Hindlimb muscle (tissue), 1 donor: Measurements from ENCODE around the gene CD48. TPM values are rescaled to one million over a fixed set of nuclear protein-coding genes. Genes with fewer than 3 reads are reported as not detected.

Experiments
- DNase-seq: peaks from one replicate; pipeline ENCODE4 v3.0.0-alpha.2; 2013
- polyA plus RNA-seq: library from polyadenylated mRNA; unstranded; fragments of 120-200 nt; gene quantifications from one replicate; pipeline ENCODE4 v1.2.1, GENCODE V29; 2013; ENCODE audit not compliant: insufficient read length

Gene CD48
- 2.1 TPM for polyA plus RNA-seq

- no peak for DNase-seq
These were observed at the start of gene CD48 for GRCh38 chr1:160711602-160712311. CD48 (minus strand) TSS chr1:160711822; CDS start chr1:160711763, 59 bp downstream.

- DNase-seq = no peak
These were observed 49.4 kb upstream of the CD48 start for GRCh38 chr1:160761046-160761445.

GRCh38 chr1:160759740-160760139, 48.1 kb upstream of the CD48 start:
- no peak for DNase-seq

- DNase-seq = no peak
These were observed 46.9 kb upstream of the CD48 start for GRCh38 chr1:160758521-160758920.

- DNase-seq = no peak
These were observed 45.2 kb upstream of the CD48 start for GRCh38 chr1:160756849-160757201.

- DNase-seq = no peak
These were observed 44.6 kb upstream of the CD48 start for GRCh38 chr1:160755911-160756848.

GRCh38 chr1:160755461-160755860, 43.8 kb upstream of the CD48 start:
- no peak for DNase-seq

GRCh38 chr1:160753594-160753993, 42.0 kb upstream of the CD48 start:
- no peak for DNase-seq

GRCh38 chr1:160752924-160753323, 41.3 kb upstream of the CD48 start:
- no peak for DNase-seq

- DNase-seq = no peak
These were observed 40.8 kb upstream of the CD48 start for GRCh38 chr1:160752406-160752805.

- no peak for DNase-seq
These were observed 39.0 kb upstream of the CD48 start for GRCh38 chr1:160750608-160751007.

- no peak for DNase-seq
These were observed 37.3 kb upstream of the CD48 start for GRCh38 chr1:160748878-160749269.

- no peak for DNase-seq
These were observed 36.7 kb upstream of the CD48 start for GRCh38 chr1:160748181-160748877.

GRCh38 chr1:160747717-160748116, 36.1 kb upstream of the CD48 start:
- no peak for DNase-seq

- no peak for DNase-seq
These were observed 35.3 kb upstream of the CD48 start for GRCh38 chr1:160746836-160747500.

GRCh38 chr1:160745551-160745950, 33.9 kb upstream of the CD48 start:
- DNase-seq = no peak

- no peak for DNase-seq
These were observed 33.4 kb upstream of the CD48 start for GRCh38 chr1:160744852-160745520.

GRCh38 chr1:160744199-160744851, 32.7 kb upstream of the CD48 start:
- DNase-seq = no peak

GRCh38 chr1:160743266-160743665, 31.6 kb upstream of the CD48 start:
- no peak for DNase-seq

- no peak for DNase-seq
These were observed 31.0 kb upstream of the CD48 start for GRCh38 chr1:160742428-160743127.
